IPS-15b (cell line): Measurements from ENCODE around the gene MSANTD7.
"Not testable (repeated sequence)": the region's sequence is repeated elsewhere in the genome, so short reads cannot be mapped to it uniquely, and the experiment has no call there.

Experiments used
- H3K27me3 ChIP-seq: one replicate; pipeline ENCODE4 v1.6.1; 2013; ENCODE audit warnings: low read length; ENCODE audit not compliant: control insufficient read depth, insufficient read depth
- H3K36me3 ChIP-seq: one replicate; pipeline ENCODE4 v1.6.1; 2013; ENCODE audit warnings: low read length; ENCODE audit not compliant: control insufficient read depth, insufficient read depth
- H3K4me1 ChIP-seq: one replicate; pipeline ENCODE4 v1.6.1; 2013; ENCODE audit warnings: mild to moderate bottlenecking, low read length; ENCODE audit not compliant: control insufficient read depth, insufficient read depth
- H3K4me3 ChIP-seq: one replicate; pipeline ENCODE4 v1.5.1; 2013; ENCODE audit warnings: low read depth, low read length
- H3K9ac ChIP-seq: one replicate; pipeline ENCODE4 v1.6.1; 2013; ENCODE audit warnings: low read depth, mild to moderate bottlenecking, low read length
- H3K9me3 ChIP-seq: one replicate; pipeline ENCODE4 v1.6.1; 2013; ENCODE audit warnings: mild to moderate bottlenecking, low read length; ENCODE audit not compliant: control insufficient read depth, insufficient read depth

The MSANTD7 gene

GRCh38 chr10:14839305-14839695, 1.2 kb downstream of the MSANTD7 start:
- peaks cover 25% of the 10 kb centered on the region for H3K36me3 ChIP-seq
- H3K9me3 ChIP-seq, result no peaks in the 10 kb centered on the region

GRCh38 chr10:14840178-14840577, 2.1 kb downstream of the MSANTD7 start:
- H3K27me3 ChIP-seq, result no peaks in the 10 kb centered on the region
- H3K4me3 ChIP-seq, result no peak overlapping the region
- H3K4me1 ChIP-seq, result peaks cover 2% of the 10 kb centered on the region
- peaks cover 25% of the 10 kb centered on the region for H3K36me3 ChIP-seq
- no peaks in the 10 kb centered on the region for H3K9me3 ChIP-seq
- no peak overlapping the region for H3K9ac ChIP-seq

More at GRCh38 chr10:14839305-14839695, 1.2 kb downstream of the MSANTD7 start:
- no peaks in the 10 kb centered on the region for H3K27me3 ChIP-seq
- peak overlapping the region; percentile 95 for H3K4me3 ChIP-seq
- peak overlapping the region; percentile 96 for H3K9ac ChIP-seq
- peaks cover 2% of the 10 kb centered on the region for H3K4me1 ChIP-seq

GRCh38 chr10:14843327-14843988, 5.4 kb downstream of the MSANTD7 start:
- Histone ChIP-seq H3K4me1 (peaks cover 2% of the 10 kb centered on the region), H3K4me3 (no peak overlapping the region), H3K9me3 (no peaks in the 10 kb centered on the region), H3K27me3 (no peaks in the 10 kb centered on the region), H3K36me3 (peaks cover 27% of the 10 kb centered on the region), H3K9ac (no peak overlapping the region)

GRCh38 chr10:14844948-14845347, 6.8 kb downstream of the MSANTD7 start:
- H3K4me3 ChIP-seq, result no peak overlapping the region
- no peaks in the 10 kb centered on the region for H3K9me3 ChIP-seq
- H3K27me3 ChIP-seq, result no peaks in the 10 kb centered on the region
- H3K9ac ChIP-seq, result no peak overlapping the region
- peaks cover 27% of the 10 kb centered on the region for H3K36me3 ChIP-seq
- no peaks in the 10 kb centered on the region for H3K4me1 ChIP-seq

GRCh38 chr10:14852236-14852635, 14.1 kb downstream of the MSANTD7 start:
- Histone ChIP-seq H3K27me3 (no peaks in the 10 kb centered on the region), H3K9me3 (no peaks in the 10 kb centered on the region), H3K36me3 (no peaks in the 10 kb centered on the region), H3K9ac (no peak overlapping the region), H3K4me1 (no peaks in the 10 kb centered on the region), H3K4me3 (no peak overlapping the region)

- no peaks in the 10 kb centered on the region for H3K36me3 ChIP-seq
- H3K4me3 ChIP-seq, result no peak overlapping the region
- H3K27me3 ChIP-seq, result no peaks in the 10 kb centered on the region
- H3K4me1 ChIP-seq, result no peaks in the 10 kb centered on the region
- H3K9ac ChIP-seq, result no peak overlapping the region
- no peaks in the 10 kb centered on the region for H3K9me3 ChIP-seq
Observed at GRCh38 chr10:14855453-14855852, 17.3 kb downstream of the MSANTD7 start.

GRCh38 chr10:14858338-14858960, 20.3 kb downstream of the MSANTD7 start:
- no peaks in the 10 kb centered on the region for H3K27me3 ChIP-seq
- H3K9me3 ChIP-seq, result no peaks in the 10 kb centered on the region
- no peak overlapping the region for H3K4me3 ChIP-seq
- H3K9ac ChIP-seq, result no peak overlapping the region
- no peaks in the 10 kb centered on the region for H3K36me3 ChIP-seq
- no peaks in the 10 kb centered on the region for H3K4me1 ChIP-seq

- Histone ChIP-seq H3K9ac (no peak overlapping the region), H3K36me3 (no peaks in the 10 kb centered on the region)
Observed at GRCh38 chr10:14859043-14859442, 20.9 kb downstream of the MSANTD7 start.

GRCh38 chr10:14859775-14860174, 21.7 kb downstream of the MSANTD7 start:
- no peak overlapping the region for H3K9ac ChIP-seq
- no peaks in the 10 kb centered on the region for H3K9me3 ChIP-seq
- H3K4me1 ChIP-seq, result no peaks in the 10 kb centered on the region
- no peak overlapping the region for H3K4me3 ChIP-seq
- H3K27me3 ChIP-seq, result no peaks in the 10 kb centered on the region
- H3K36me3 ChIP-seq, result no peaks in the 10 kb centered on the region

More at GRCh38 chr10:14859043-14859442, 20.9 kb downstream of the MSANTD7 start:
- H3K4me3 ChIP-seq, result no peak overlapping the region
- H3K9me3 ChIP-seq, result no peaks in the 10 kb centered on the region
- H3K4me1 ChIP-seq, result no peaks in the 10 kb centered on the region
- no peaks in the 10 kb centered on the region for H3K27me3 ChIP-seq

- no peaks in the 10 kb centered on the region for H3K27me3 ChIP-seq
- no peak overlapping the region for H3K4me3 ChIP-seq
- H3K9ac ChIP-seq, result no peak overlapping the region
- no peaks in the 10 kb centered on the region for H3K9me3 ChIP-seq
- H3K4me1 ChIP-seq, result no peaks in the 10 kb centered on the region
- no peaks in the 10 kb centered on the region for H3K36me3 ChIP-seq
Observed at GRCh38 chr10:14860791-14861190, 22.7 kb downstream of the MSANTD7 start.

GRCh38 chr10:14864466-14864865, 26.4 kb downstream of the MSANTD7 start:
- not testable (repeated sequence) for H3K27me3 ChIP-seq, H3K36me3 ChIP-seq, H3K4me3 ChIP-seq, H3K9ac ChIP-seq, H3K4me1 ChIP-seq, H3K9me3 ChIP-seq

- H3K36me3 ChIP-seq, result not testable (repeated sequence)
Observed at GRCh38 chr10:14864871-14865270, 26.8 kb downstream of the MSANTD7 start.

More at GRCh38 chr10:14864871-14865270, 26.8 kb downstream of the MSANTD7 start:
- not testable (repeated sequence) for H3K9me3 ChIP-seq, H3K4me3 ChIP-seq, H3K27me3 ChIP-seq, H3K4me1 ChIP-seq, H3K9ac ChIP-seq
